Panc1 (cell line): ENCODE data around the gene KAZN. TPM values are rescaled to one million over a fixed set of nuclear protein-coding genes. Genes with fewer than 3 reads are reported as not detected.

Source experiments
- ATAC-seq: fragments of 200-7000 bp; cut with Tn5 transposase; 2 replicates; pipeline ENCODE4 v1.9.1; 2020; ENCODE audit warnings: mild to moderate bottlenecking, moderate library complexity
- BruUV-seq: library from RNA; stranded (reverse); fragments of 400-500 nt; replicated peaks from 2 replicates; lab custom pipeline; 2021; lab: Mats Ljungman, UMichigan
- CTCF ChIA-PET: fragments of 300-600 bp; sonication (Branson Sonifier 250); formaldehyde crosslinking; loops from one replicate; lab custom pipeline; 2022; ENCODE audit warnings: antibody characterized with exemption; lab: Charles Lee
- POLR2A ChIA-PET: fragments of 300-600 bp; sonication (Branson Sonifier 250); formaldehyde crosslinking; loops from one replicate; lab custom pipeline; 2022; ENCODE audit warnings: antibody characterized with exemption; lab: Charles Lee
- DNase-seq: peaks from one replicate; pipeline ENCODE4 v3.0.0-alpha.2; 2010; ENCODE audit warnings: low read depth, low spot score
- H3K27ac ChIP-seq: 2 replicates; pipeline ENCODE4 v1.5.1; 2011; ENCODE audit warnings: mild to moderate bottlenecking, low read length, inconsistent platforms
- H3K27me3 ChIP-seq: fragments of 200-500 bp; sonication (Bioruptor generic); 2 replicates; pipeline ENCODE4 v1.6.0; 2014; ENCODE audit warnings: low read length, inconsistent platforms; ENCODE audit not compliant: control insufficient read depth, insufficient read depth
- H3K36me3 ChIP-seq: fragments of 200-500 bp; sonication (Bioruptor generic); 2 replicates; pipeline ENCODE4 v1.5.1; 2014; ENCODE audit warnings: inconsistent platforms, mild to moderate bottlenecking, low read length, moderate library complexity; ENCODE audit not compliant: control insufficient read depth, insufficient read depth
- H3K4me1 ChIP-seq: 2 replicates; pipeline ENCODE4 v1.5.1; 2011; ENCODE audit warnings: inconsistent platforms, mild to moderate bottlenecking, low read length, moderate library complexity; ENCODE audit not compliant: control insufficient read depth, insufficient read depth
- H3K4me3 ChIP-seq, 2 experiments: 2 replicates each; pipeline ENCODE4 v1.5.1; 2011 to 2012; ENCODE audit warnings: low read depth in 2 of 2, low read length in 2 of 2, mild to moderate bottlenecking in 2 of 2, inconsistent platforms in 1 of 2, moderate library complexity in 1 of 2
- H3K9me3 ChIP-seq: fragments of 200-500 bp; sonication (Bioruptor generic); 2 replicates; pipeline ENCODE4 v1.5.1; 2014; ENCODE audit warnings: low read depth, mild to moderate bottlenecking, inconsistent platforms, low read length, moderate library complexity; ENCODE audit not compliant: control insufficient read depth, insufficient read depth
- POLR2AphosphoS5 ChIP-seq: IDR thresholded peaks from 2 replicates; pipeline ENCODE4 v1.6.1; 2012; ENCODE audit warnings: mild to moderate bottlenecking, low read depth, low read length, moderate library complexity
- SIN3A ChIP-seq: IDR thresholded peaks from 2 replicates; pipeline ENCODE4 v1.6.1; 2012; ENCODE audit warnings: low read depth, mild to moderate bottlenecking, low read length, moderate library complexity, borderline replicate concordance; ENCODE audit not compliant: insufficient read depth
- TCF7L2 ChIP-seq: IDR thresholded peaks from 2 replicates; pipeline ENCODE4 v1.6.1; 2011; ENCODE audit warnings: mild to moderate bottlenecking, low read depth, low read length, inconsistent platforms
- in situ Hi-C: cut with HindIII; loops from 2 replicates; pipeline ENCODE4 v1.10.0; 2016; ENCODE audit warnings: low sequenced_read_pairs, low pct_unique_long_range_greater_than_20kb
- intact Hi-C: fragments of 100-400 bp; cut with micrococcal nuclease; formaldehyde crosslinking; loops from one replicate; pipeline ENCODE4 v1.10.0; 2022; ENCODE audit not compliant: unreplicated experiment
- total RNA-seq: library from RNA; stranded (reverse); gene quantifications from one replicate; pipeline ENCODE4 v1.2.1, GENCODE V29; 2021; ENCODE audit not compliant: unreplicated experiment
- TF ChIP-seq, protein P1 (sequence below), 2 experiments: IDR thresholded peaks; 2 replicates each; pipeline ENCODE4 v1.6.1; 2011 to 2012; ENCODE audit warnings: low read depth in 2 of 2, control low read depth in 1 of 2, low read length in 1 of 2, mild to moderate bottlenecking in 1 of 2, moderate library complexity in 1 of 2; ENCODE audit not compliant: insufficient read depth in 1 of 2
- TF ChIP-seq, protein P2 (sequence below): fragments of 450-650 bp; IDR thresholded peaks from 2 replicates; pipeline ENCODE4 v1.5.1; 2017; ENCODE audit warnings: mild to moderate bottlenecking

The KAZN gene
- total RNA-seq, 1 experiment from 2014 or later = 6.6 TPM

DNA sequence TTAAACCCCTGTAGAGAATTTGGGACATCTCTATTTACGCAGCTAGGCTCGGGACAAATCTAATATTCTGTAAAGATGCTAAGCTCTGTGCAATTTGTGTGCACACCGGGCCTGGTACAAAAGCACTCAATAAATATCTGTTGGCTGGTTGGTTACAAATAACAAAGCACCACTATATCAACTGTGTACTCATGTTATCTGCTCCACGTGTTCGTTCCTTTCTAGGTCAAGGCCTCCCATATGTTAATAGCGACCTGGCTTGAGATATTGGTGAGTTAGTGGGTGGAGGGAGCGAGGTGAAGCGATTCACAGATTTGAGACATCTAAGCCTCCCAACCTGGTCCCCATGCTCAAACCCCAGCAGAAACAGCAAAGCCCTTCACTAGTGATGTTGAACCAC lies 47.1 kb upstream of the KAZN start:
- H3K4me3 ChIP-seq = no peak overlapping the region
- BruUV-seq = no TSS peak
- in situ Hi-C loops = no loop called here
- ChIA-PET POLR2A (no interaction called here), CTCF (no interaction called here)
- H3K27me3 ChIP-seq = peaks cover 19% of the 10 kb centered on the region
- DNase-seq = no peak
- H3K36me3 ChIP-seq = no peaks in the 10 kb centered on the region
- no peak overlapping the region for H3K27ac ChIP-seq
- no peaks in the 10 kb centered on the region for H3K4me1 ChIP-seq
- no peak for TF ChIP-seq TCF7L2
- TF ChIP-seq, protein P1, sequence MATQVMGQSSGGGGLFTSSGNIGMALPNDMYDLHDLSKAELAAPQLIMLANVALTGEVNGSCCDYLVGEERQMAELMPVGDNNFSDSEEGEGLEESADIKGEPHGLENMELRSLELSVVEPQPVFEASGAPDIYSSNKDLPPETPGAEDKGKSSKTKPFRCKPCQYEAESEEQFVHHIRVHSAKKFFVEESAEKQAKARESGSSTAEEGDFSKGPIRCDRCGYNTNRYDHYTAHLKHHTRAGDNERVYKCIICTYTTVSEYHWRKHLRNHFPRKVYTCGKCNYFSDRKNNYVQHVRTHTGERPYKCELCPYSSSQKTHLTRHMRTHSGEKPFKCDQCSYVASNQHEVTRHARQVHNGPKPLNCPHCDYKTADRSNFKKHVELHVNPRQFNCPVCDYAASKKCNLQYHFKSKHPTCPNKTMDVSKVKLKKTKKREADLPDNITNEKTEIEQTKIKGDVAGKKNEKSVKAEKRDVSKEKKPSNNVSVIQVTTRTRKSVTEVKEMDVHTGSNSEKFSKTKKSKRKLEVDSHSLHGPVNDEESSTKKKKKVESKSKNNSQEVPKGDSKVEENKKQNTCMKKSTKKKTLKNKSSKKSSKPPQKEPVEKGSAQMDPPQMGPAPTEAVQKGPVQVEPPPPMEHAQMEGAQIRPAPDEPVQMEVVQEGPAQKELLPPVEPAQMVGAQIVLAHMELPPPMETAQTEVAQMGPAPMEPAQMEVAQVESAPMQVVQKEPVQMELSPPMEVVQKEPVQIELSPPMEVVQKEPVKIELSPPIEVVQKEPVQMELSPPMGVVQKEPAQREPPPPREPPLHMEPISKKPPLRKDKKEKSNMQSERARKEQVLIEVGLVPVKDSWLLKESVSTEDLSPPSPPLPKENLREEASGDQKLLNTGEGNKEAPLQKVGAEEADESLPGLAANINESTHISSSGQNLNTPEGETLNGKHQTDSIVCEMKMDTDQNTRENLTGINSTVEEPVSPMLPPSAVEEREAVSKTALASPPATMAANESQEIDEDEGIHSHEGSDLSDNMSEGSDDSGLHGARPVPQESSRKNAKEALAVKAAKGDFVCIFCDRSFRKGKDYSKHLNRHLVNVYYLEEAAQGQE (IDR thresholded peaks at IDR 0.05; ENCODE audit: insufficient read depth in 1 of 2, low read depth in 2 of 2, low read length in 1 of 2) = no peak
- ATAC-seq = no peak
- no peaks in the 10 kb centered on the region for H3K9me3 ChIP-seq
- intact Hi-C loops = no loop called here

DNA sequence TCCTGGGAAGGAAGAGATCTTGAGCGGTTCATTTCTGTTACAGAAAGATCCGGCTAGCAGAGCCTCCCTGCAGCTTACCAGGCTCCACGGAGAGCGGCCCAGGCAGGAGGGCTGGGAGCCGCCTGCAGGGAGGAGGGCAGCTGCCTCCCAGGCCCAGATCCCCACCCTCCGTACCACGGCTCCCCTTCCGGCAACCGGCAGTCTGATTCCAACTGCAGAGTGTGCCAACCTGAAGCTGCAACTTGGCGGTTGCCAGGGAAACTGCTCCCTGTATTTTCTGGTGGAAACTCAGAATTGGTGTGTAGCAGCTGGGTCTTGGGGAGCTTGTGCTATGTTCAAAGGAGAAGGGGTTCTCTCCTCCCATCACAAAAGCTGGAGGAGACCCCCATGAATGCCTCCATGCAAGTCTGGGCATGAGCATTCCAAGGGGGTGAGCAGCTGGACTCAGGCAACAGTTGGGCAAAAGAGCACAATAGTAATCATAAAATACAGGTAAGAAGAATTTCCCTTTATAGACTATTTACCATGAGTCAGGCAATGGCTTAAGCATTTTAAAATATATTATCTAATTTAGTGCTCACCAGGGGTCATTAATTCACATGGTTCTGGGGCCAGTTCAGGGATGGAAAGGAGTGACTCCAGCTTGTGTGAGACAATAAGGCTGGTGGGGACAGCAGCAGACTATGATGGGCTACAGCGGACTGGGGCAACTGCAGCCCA lies 46.1 kb upstream of the KAZN start:
- CTCF ChIA-PET = no interaction called here
- in situ Hi-C loops = no loop called here

More for the DNA sequence above, 46.1 kb upstream of the KAZN start:
- Histone ChIP-seq H3K27ac (no peak overlapping the region), H3K4me1 (no peaks in the 10 kb centered on the region), H3K36me3 (no peaks in the 10 kb centered on the region), H3K27me3 (peaks cover 17% of the 10 kb centered on the region), H3K4me3 (no peak overlapping the region), H3K9me3 (no peaks in the 10 kb centered on the region)
- BruUV-seq = no TSS peak
- TF ChIP-seq POLR2AphosphoS5 = no peak
- TF ChIP-seq, protein P1 (IDR thresholded peaks at IDR 0.05; ENCODE audit: insufficient read depth in 1 of 2, low read depth in 2 of 2, low read length in 1 of 2) = no peak
- TF ChIP-seq TCF7L2 = no peak
- TF ChIP-seq SIN3A = no peak
- TF ChIP-seq, protein P2, sequence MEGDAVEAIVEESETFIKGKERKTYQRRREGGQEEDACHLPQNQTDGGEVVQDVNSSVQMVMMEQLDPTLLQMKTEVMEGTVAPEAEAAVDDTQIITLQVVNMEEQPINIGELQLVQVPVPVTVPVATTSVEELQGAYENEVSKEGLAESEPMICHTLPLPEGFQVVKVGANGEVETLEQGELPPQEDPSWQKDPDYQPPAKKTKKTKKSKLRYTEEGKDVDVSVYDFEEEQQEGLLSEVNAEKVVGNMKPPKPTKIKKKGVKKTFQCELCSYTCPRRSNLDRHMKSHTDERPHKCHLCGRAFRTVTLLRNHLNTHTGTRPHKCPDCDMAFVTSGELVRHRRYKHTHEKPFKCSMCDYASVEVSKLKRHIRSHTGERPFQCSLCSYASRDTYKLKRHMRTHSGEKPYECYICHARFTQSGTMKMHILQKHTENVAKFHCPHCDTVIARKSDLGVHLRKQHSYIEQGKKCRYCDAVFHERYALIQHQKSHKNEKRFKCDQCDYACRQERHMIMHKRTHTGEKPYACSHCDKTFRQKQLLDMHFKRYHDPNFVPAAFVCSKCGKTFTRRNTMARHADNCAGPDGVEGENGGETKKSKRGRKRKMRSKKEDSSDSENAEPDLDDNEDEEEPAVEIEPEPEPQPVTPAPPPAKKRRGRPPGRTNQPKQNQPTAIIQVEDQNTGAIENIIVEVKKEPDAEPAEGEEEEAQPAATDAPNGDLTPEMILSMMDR = no peak
- DNase-seq (no peak), ATAC-seq (no peak)
- intact Hi-C loops = no loop called here
- POLR2A ChIA-PET = no interaction called here
